Measurements from ENCODE around the gene AFF3.

Gene AFF3

DNA sequence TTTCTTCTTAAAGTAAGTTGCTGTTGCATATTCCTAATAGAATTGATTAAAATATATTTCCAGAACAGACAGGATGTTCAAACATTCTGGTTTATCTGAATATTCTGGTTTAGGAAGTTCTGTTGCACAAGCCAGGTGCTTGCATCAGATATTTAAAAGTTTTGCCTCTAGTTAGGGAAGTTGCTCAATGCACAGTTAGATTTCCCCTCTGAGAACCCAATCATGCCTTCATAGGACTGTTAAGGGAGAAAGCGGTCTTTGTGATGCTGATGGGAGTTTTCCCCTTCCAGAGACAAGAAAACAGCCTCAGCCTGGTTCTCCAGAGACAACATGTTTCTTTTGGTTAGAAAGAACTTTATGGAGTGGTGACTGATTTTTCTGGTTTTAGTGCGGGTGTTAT, 587.0 kb downstream of the AFF3 start:
- H3K27me3 ChIP-seq (ENCODE audit: control insufficient read depth, low read length) = no peaks in the 10 kb centered on the region
- H3F3A ChIP-seq (ENCODE audit: control insufficient read depth, insufficient read depth) = 0 out of 2 replicates have a peak, but pooled peaks cover 1% of the 10 kb centered on the region
- no peak overlapping the region for H3K4me2 ChIP-seq (ENCODE audit: low read length)
- H3K4me3 ChIP-seq (ENCODE audit: low read length) = no peak overlapping the region
- no peaks in the 10 kb centered on the region for H3K79me2 ChIP-seq (ENCODE audit: control insufficient read depth, low read length)
- no peaks in the 10 kb centered on the region for H3K9me3 ChIP-seq (ENCODE audit: control insufficient read depth, insufficient read depth, low read length)
- TF ChIP-seq, protein P1, sequence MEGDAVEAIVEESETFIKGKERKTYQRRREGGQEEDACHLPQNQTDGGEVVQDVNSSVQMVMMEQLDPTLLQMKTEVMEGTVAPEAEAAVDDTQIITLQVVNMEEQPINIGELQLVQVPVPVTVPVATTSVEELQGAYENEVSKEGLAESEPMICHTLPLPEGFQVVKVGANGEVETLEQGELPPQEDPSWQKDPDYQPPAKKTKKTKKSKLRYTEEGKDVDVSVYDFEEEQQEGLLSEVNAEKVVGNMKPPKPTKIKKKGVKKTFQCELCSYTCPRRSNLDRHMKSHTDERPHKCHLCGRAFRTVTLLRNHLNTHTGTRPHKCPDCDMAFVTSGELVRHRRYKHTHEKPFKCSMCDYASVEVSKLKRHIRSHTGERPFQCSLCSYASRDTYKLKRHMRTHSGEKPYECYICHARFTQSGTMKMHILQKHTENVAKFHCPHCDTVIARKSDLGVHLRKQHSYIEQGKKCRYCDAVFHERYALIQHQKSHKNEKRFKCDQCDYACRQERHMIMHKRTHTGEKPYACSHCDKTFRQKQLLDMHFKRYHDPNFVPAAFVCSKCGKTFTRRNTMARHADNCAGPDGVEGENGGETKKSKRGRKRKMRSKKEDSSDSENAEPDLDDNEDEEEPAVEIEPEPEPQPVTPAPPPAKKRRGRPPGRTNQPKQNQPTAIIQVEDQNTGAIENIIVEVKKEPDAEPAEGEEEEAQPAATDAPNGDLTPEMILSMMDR (IDR thresholded peaks at IDR 0.05; ENCODE audit: low read depth, low read length, poor library complexity, severe bottlenecking) = no peak
- TF ChIP-seq EZH2phosphoT487 (IDR thresholded peaks at IDR 0.05; ENCODE audit: borderline replicate concordance, low read length) = no peak
- no peaks in the 10 kb centered on the region for H3K9me2 ChIP-seq (replicated peaks; ENCODE audit: control insufficient read depth, low read length)
- H3K27ac ChIP-seq (ENCODE audit: low read depth, low read length) = no peak overlapping the region
- peaks cover 17% of the 10 kb centered on the region for H3K36me3 ChIP-seq (ENCODE audit: control insufficient read depth, low read length)
- H4K20me1 ChIP-seq (ENCODE audit: control insufficient read depth, insufficient read depth, low read depth, low read length) = no peaks in the 10 kb centered on the region
- peaks cover 17% of the 10 kb centered on the region for H3K4me1 ChIP-seq (ENCODE audit: control insufficient read depth, low read length)

- Histone ChIP-seq H3K4me2 (ENCODE audit: low read length) (no peak overlapping the region), H3K4me3 (ENCODE audit: low read length) (no peak overlapping the region), H4K20me1 (ENCODE audit: control insufficient read depth, insufficient read depth, low read depth, low read length) (no peaks in the 10 kb centered on the region), H3K4me1 (ENCODE audit: control insufficient read depth, low read length) (peaks cover 12% of the 10 kb centered on the region), H3K36me3 (ENCODE audit: control insufficient read depth, low read length) (peaks cover 20% of the 10 kb centered on the region), H3K9me3 (ENCODE audit: control insufficient read depth, insufficient read depth, low read length) (no peaks in the 10 kb centered on the region), H3K27ac (ENCODE audit: low read depth, low read length) (no peak overlapping the region), H3K27me3 (ENCODE audit: control insufficient read depth, low read length) (no peaks in the 10 kb centered on the region), H3K9me2 (replicated peaks; ENCODE audit: control insufficient read depth, low read length) (no peaks in the 10 kb centered on the region), H3F3A (ENCODE audit: control insufficient read depth, insufficient read depth) (no peaks in the 10 kb centered on the region), H3K79me2 (ENCODE audit: control insufficient read depth, low read length) (no peaks in the 10 kb centered on the region)
- TF ChIP-seq EZH2phosphoT487 (IDR thresholded peaks at IDR 0.05; ENCODE audit: borderline replicate concordance, low read length) = no peak
- TF ChIP-seq, protein P1 (IDR thresholded peaks at IDR 0.05; ENCODE audit: low read depth, low read length, poor library complexity, severe bottlenecking) = no peak
Measured at GRCh38 chr2:99554871-99555270, 587.5 kb downstream of the AFF3 start.

DNA sequence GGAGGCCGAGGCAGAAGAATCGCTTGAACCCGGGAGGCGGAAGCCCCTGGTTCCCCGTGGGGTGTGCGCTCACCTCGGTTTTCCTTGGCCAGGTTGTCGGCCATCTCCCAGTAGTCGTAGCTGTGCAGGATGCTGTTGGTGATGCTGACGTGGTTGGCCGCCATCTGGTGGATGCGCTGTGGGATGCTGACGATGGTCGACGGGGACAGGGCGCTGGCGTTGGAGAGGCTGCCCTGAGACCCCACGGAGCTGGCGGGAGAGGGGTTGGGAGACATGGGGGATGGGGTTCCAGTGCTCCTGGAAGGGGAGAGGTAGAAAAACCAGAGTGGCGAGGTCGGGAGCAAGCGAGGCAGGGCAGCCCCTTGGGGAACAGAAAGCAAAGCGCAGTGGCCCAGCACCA, 588.2 kb downstream of the AFF3 start:
- Histone ChIP-seq H3F3A (ENCODE audit: control insufficient read depth, insufficient read depth) (no peaks in the 10 kb centered on the region), H3K4me3 (ENCODE audit: low read length) (no peak overlapping the region), H3K4me1 (ENCODE audit: control insufficient read depth, low read length) (peaks cover 6% of the 10 kb centered on the region), H3K4me2 (ENCODE audit: low read length) (no peak overlapping the region), H3K27me3 (ENCODE audit: control insufficient read depth, low read length) (no peaks in the 10 kb centered on the region), H3K9me2 (replicated peaks; ENCODE audit: control insufficient read depth, low read length) (no peaks in the 10 kb centered on the region), H3K9me3 (ENCODE audit: control insufficient read depth, insufficient read depth, low read length) (no peaks in the 10 kb centered on the region), H3K27ac (ENCODE audit: low read depth, low read length) (no peak overlapping the region), H3K79me2 (ENCODE audit: control insufficient read depth, low read length) (no peaks in the 10 kb centered on the region), H3K36me3 (ENCODE audit: control insufficient read depth, low read length) (peaks cover 20% of the 10 kb centered on the region), H4K20me1 (ENCODE audit: control insufficient read depth, insufficient read depth, low read depth, low read length) (no peaks in the 10 kb centered on the region)
- TF ChIP-seq, protein P1 (IDR thresholded peaks at IDR 0.05; ENCODE audit: low read depth, low read length, poor library complexity, severe bottlenecking) = no peak

DNA sequence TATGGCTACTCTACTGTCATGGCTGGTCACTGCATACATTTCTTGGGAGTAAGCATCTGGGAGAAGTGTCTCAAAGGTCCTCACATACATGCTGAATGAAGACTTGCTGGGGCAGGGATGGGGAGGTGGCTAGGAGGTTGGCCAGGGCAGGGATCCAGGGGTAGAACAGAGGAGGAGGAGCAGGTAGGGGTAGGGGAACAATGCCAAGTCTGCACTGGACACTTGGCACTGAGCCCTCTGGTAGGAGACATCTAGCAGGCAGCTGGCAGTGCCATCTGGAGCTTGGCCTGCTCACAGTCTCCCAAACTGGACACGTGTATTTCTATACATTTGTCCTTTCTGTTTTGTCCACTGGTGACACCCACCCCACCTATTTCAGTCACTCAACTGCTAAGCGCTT, 589.9 kb downstream of the AFF3 start:
- H3K4me2 ChIP-seq (ENCODE audit: low read length) = no peak overlapping the region
- TF ChIP-seq, protein P1 (IDR thresholded peaks at IDR 0.05; ENCODE audit: low read depth, low read length, poor library complexity, severe bottlenecking) = no peak
- no peak for TF ChIP-seq EZH2phosphoT487 (IDR thresholded peaks at IDR 0.05; ENCODE audit: borderline replicate concordance, low read length)
- no peaks in the 10 kb centered on the region for H3K4me1 ChIP-seq (ENCODE audit: control insufficient read depth, low read length)
- H4K20me1 ChIP-seq (ENCODE audit: control insufficient read depth, insufficient read depth, low read depth, low read length) = no peaks in the 10 kb centered on the region
- H3F3A ChIP-seq (ENCODE audit: control insufficient read depth, insufficient read depth) = no peaks in the 10 kb centered on the region
- no peak overlapping the region for H3K4me3 ChIP-seq (ENCODE audit: low read length)
- no peak overlapping the region for H3K27ac ChIP-seq (ENCODE audit: low read depth, low read length)
- H3K36me3 ChIP-seq (ENCODE audit: control insufficient read depth, low read length) = peaks cover 15% of the 10 kb centered on the region
- H3K9me3 ChIP-seq (ENCODE audit: control insufficient read depth, insufficient read depth, low read length) = no peaks in the 10 kb centered on the region
- H3K27me3 ChIP-seq (ENCODE audit: control insufficient read depth, low read length) = no peaks in the 10 kb centered on the region
- no peaks in the 10 kb centered on the region for H3K79me2 ChIP-seq (ENCODE audit: control insufficient read depth, low read length)
- H3K9me2 ChIP-seq (replicated peaks; ENCODE audit: control insufficient read depth, low read length) = no peaks in the 10 kb centered on the region
